Chondrocyte (in vitro differentiated cells): ENCODE measurements around the gene LIMK1. TPM values are rescaled to one million over a fixed set of nuclear protein-coding genes. Genes with fewer than 3 reads are reported as not detected.

Experiments used
- DNase-seq: peaks from one replicate; pipeline ENCODE4 v3.0.0; 2021; ENCODE audit warnings: mixed read lengths, low spot score
- H3K27ac Mint-ChIP-seq: one replicate; pipeline ENCODE4 v1.8.0; 2021; ENCODE audit warnings: mild to moderate bottlenecking, moderate library complexity, mixed read lengths; ENCODE audit not compliant: unreplicated experiment
- H3K27me3 Mint-ChIP-seq: 2 replicates; pipeline ENCODE4 v1.8.0; 2021; ENCODE audit warnings: low read depth, mixed read lengths
- H3K36me3 Mint-ChIP-seq: 2 replicates; pipeline ENCODE4 v1.8.0; 2021; ENCODE audit warnings: low read depth, mixed read lengths
- H3K4me1 Mint-ChIP-seq: 2 replicates; pipeline ENCODE4 v1.8.0; 2021; ENCODE audit warnings: low read depth, mild to moderate bottlenecking, mixed read lengths
- H3K4me3 Mint-ChIP-seq: one replicate; pipeline ENCODE4 v1.8.0; 2021; ENCODE audit warnings: mild to moderate bottlenecking, moderate library complexity, mixed read lengths; ENCODE audit not compliant: unreplicated experiment
- H3K9me3 Mint-ChIP-seq: 2 replicates; pipeline ENCODE4 v1.8.0; 2021; ENCODE audit warnings: low read depth, mixed read lengths
- CTCF ChIP-seq: fragments of 200-600 bp; sonication (generic); IDR thresholded peaks from 2 replicates; pipeline ENCODE4 v1.5.0; 2021; ENCODE audit warnings: antibody characterized with exemption, mild to moderate bottlenecking, moderate library complexity
- total RNA-seq: library from RNA; stranded (reverse); gene quantifications from 3 replicates; pipeline ENCODE4 v1.2.1, GENCODE V29; 2021

LIMK1 gene
- total RNA-seq, 1 donor from 2014 or later: 41.5 TPM

- TF ChIP-seq CTCF: no peak
- peaks cover 26% of the 10 kb centered on the region for H3K36me3 Mint-ChIP-seq
- H3K4me3 Mint-ChIP-seq: peak overlapping the region; percentile 22
- no peak for DNase-seq
- H3K27ac Mint-ChIP-seq: peak overlapping the region; percentile 84
- no peaks in the 10 kb centered on the region for H3K9me3 Mint-ChIP-seq
- H3K4me1 Mint-ChIP-seq: peaks cover 10% of the 10 kb centered on the region
- no peaks in the 10 kb centered on the region for H3K27me3 Mint-ChIP-seq
These were observed 14.5 kb upstream of the LIMK1 start for GRCh38 chr7:74069086-74069541.

- Mint-ChIP-seq H3K9me3 (no peaks in the 10 kb centered on the region), H3K27me3 (no peaks in the 10 kb centered on the region), H3K27ac (peak overlapping the region; percentile 84), H3K36me3 (peaks cover 20% of the 10 kb centered on the region), H3K4me1 (peaks cover 10% of the 10 kb centered on the region), H3K4me3 (no peak overlapping the region)
- no peak for DNase-seq
- TF ChIP-seq CTCF: no peak
These were observed 13.6 kb upstream of the LIMK1 start for GRCh38 chr7:74069790-74070618.

- Mint-ChIP-seq H3K9me3 (no peaks in the 10 kb centered on the region), H3K27ac (peak overlapping the region; percentile 76), H3K27me3 (no peaks in the 10 kb centered on the region), H3K36me3 (peaks cover 17% of the 10 kb centered on the region), H3K4me3 (no peak overlapping the region), H3K4me1 (peaks cover 10% of the 10 kb centered on the region)
- DNase-seq: no peak
- TF ChIP-seq CTCF: no peak
These were observed 13.0 kb upstream of the LIMK1 start for GRCh38 chr7:74070619-74070921.

GRCh38 chr7:74071121-74071520 is 12.5 kb upstream of the LIMK1 start:
- peaks cover 12% of the 10 kb centered on the region for H3K36me3 Mint-ChIP-seq
- H3K4me1 Mint-ChIP-seq: peaks cover 10% of the 10 kb centered on the region
- H3K27ac Mint-ChIP-seq: peak overlapping the region; percentile 76
- DNase-seq: no peak
- H3K27me3 Mint-ChIP-seq: no peaks in the 10 kb centered on the region
- no peak for TF ChIP-seq CTCF
- no peak overlapping the region for H3K4me3 Mint-ChIP-seq
- no peaks in the 10 kb centered on the region for H3K9me3 Mint-ChIP-seq

GRCh38 chr7:74074770-74075169 is 8.8 kb upstream of the LIMK1 start:
- H3K27ac Mint-ChIP-seq: no peak overlapping the region
- no peak overlapping the region for H3K4me3 Mint-ChIP-seq
- no peak for TF ChIP-seq CTCF
- no peaks in the 10 kb centered on the region for H3K9me3 Mint-ChIP-seq
- peaks cover 18% of the 10 kb centered on the region for H3K4me1 Mint-ChIP-seq
- no peaks in the 10 kb centered on the region for H3K27me3 Mint-ChIP-seq
- H3K36me3 Mint-ChIP-seq: peaks cover 3% of the 10 kb centered on the region
- no peak for DNase-seq
